NCI-H146 treated with DMSO at 0.1 percent for 48 hours (cell line): ENCODE measurements around the gene SWAP70.
"Not testable (repeated sequence)": the region's sequence is repeated elsewhere in the genome, so short reads cannot be mapped to it uniquely, and the experiment has no call there.

Source experiments
- DNase-seq: peaks from one replicate; lab custom pipeline; 2025; ENCODE audit not compliant: unreplicated experiment; lab: John Stamatoyannopoulos, UW

Gene SWAP70

GRCh38 chr11:9663699-9664275 is at the start of gene SWAP70:
TSS of gene SWAP70 (plus strand) at chr11:9664077. CDS start at chr11:9664180, 103 bp downstream.
- peak; percentile 34 for DNase-seq

GRCh38 chr11:9615031-9615451 is 48.8 kb upstream of the SWAP70 start:
- DNase-seq: no peak

GRCh38 chr11:9616042-9616675 is 47.7 kb upstream of the SWAP70 start:
- DNase-seq: no peak

DNA sequence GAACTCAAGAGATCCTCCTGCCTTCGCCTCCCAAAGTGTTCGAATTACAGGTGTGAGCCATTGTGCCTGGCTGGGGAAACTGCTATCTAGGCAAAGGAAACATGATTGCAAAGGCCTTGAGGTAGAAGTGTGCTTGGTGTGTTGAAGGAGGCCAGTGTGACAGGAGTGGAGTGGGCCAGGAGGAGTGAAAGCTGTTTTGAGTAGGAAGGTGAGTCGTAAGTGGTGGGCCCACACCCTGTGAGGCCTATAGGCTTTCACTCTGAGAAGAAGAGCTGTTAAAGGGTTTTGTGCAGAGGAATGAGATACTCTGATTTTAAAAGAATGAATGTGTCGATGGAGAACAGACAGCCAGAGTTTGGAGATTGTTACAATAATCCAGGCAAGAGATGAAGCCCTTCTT is 47.0 kb upstream of the SWAP70 start:
- no peak for DNase-seq

- no peak for DNase-seq
These were observed 45.9 kb upstream of the SWAP70 start for GRCh38 chr11:9617940-9618339.

- DNase-seq: no peak
These were observed 44.9 kb upstream of the SWAP70 start for GRCh38 chr11:9619004-9619403.

GRCh38 chr11:9619971-9620370 is 43.9 kb upstream of the SWAP70 start:
- DNase-seq: no peak

- DNase-seq: not testable (repeated sequence)
These were observed 41.5 kb upstream of the SWAP70 start for GRCh38 chr11:9622353-9622752.

DNA sequence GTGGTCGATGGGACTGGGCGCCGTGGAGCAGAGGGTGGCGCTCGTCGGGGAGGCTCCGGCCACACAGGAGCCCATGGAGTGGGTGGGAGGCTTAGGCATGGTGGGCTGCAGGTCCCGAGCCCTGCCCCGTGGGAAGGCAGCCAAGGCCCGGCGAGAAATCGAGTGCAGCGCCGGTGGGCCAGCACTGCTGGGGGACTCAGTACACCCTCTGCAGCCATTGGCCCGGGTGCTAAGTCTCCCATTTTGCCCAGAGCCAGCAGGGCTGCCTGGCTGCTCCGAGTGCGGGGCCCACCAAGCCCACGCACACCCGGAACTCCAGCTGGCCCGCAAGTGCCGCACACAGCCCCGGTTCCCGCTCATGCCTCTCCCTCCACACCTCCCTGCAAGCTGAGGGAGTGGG is 40.8 kb upstream of the SWAP70 start:
- not testable (repeated sequence) for DNase-seq

GRCh38 chr11:9624448-9624847 is 39.4 kb upstream of the SWAP70 start:
- DNase-seq: no peak

GRCh38 chr11:9625162-9625561 is 38.7 kb upstream of the SWAP70 start:
- no peak for DNase-seq

DNA sequence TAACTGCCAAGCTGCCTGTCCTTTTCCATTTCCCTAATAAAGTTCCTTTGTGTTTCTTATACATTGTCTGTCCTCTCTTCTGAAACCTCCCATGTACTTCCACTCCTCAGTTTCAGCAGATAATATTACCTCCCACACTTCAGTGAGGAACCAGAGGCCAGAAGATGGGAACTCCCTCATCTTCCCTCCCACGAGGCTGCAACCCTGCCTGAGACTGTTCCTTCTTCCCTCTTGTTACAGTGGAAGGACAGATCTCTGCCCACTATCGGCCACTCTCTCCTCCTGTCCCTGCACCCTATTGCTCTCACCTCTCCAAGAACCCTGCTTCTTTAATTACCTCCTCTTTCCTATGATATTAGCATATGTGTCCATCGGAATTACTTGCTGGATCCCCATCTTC is 38.1 kb upstream of the SWAP70 start:
- no peak for DNase-seq

- no peak for DNase-seq
These were observed 37.1 kb upstream of the SWAP70 start for GRCh38 chr11:9626496-9627394.

DNA sequence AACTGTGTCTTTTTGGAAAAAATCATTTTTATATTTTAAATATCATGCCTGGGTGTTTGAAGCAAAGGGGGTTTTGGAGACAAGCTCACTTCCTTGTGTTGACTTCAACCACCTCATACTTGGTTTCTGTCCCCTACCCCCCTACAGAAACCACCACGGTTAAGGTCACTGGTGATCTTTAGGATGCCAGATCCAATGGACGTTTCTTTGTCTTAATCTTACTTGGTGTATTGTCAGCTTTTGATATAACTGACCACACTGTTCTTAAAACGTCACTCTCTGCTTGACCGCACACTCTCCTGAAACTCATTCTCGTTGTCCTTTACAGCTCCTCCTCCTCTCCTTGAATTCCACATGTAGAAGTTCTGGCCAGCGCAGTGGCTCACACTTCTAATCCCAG is 34.8 kb upstream of the SWAP70 start:
- no peak for DNase-seq

DNA sequence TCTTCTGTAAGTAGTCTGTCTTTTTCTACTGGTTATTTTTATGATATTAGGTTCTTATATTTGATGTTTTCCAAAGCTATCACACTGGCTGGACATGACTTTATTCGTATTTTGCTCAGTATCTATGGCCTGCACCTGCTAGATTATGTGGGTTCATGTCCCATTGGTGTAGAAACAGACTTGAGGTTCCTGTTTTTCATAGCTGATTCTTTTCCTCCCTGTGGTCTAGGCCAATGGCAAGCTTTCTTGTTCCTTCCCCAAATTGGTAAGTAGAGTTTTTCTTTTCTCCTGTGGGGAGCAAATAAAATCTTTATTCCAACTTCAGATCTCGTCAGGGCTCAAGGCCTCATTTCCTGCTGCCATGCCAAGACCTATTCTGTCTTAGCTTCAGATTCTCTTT is 30.2 kb upstream of the SWAP70 start:
- no peak for DNase-seq

DNA sequence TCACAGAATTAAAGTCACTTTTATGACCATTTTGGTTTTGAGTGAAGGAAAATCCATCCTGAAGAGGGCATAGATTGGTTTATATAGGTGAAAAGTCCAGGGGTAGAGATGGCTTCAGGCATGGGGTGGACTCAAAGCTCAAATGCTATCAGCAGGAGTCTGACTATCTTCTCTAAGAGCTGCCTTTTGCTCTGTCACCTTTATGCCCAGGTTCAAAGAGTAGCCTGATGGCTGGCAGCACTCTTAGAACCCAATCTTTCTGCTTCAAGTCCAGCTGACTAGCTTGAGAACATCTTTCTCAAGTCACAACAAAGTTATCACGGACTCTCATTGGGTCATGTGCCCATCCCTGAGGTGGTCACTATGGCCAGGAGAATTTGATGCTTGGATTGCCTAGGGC is 27.2 kb upstream of the SWAP70 start:
- DNase-seq: no peak

GRCh38 chr11:9639099-9639498 is 24.8 kb upstream of the SWAP70 start:
- DNase-seq: no peak

GRCh38 chr11:9639985-9640384 is 23.9 kb upstream of the SWAP70 start:
- no peak for DNase-seq

- no peak for DNase-seq
These were observed 21.0 kb upstream of the SWAP70 start for GRCh38 chr11:9642894-9643293.

DNA sequence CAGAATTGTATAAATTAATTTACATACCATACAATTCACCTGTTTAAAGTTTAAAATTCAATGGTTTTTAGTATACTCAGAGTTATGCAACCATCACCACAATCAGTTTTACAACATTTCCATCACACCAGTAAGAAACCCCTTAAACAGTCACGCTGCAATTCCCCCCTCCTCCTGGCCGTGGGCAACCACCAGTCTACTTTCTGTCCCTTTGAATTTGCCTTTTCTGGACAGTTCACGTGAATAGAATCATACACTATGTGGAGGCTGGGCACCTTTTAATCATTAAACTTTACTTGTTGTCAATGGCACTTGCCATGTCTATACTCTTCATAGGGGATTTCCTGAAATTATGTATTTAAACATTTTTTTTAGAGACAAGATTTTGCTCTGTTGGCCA is 20.1 kb upstream of the SWAP70 start:
- no peak for DNase-seq

- DNase-seq: no peak
These were observed 18.0 kb upstream of the SWAP70 start for GRCh38 chr11:9645881-9646280.

DNA sequence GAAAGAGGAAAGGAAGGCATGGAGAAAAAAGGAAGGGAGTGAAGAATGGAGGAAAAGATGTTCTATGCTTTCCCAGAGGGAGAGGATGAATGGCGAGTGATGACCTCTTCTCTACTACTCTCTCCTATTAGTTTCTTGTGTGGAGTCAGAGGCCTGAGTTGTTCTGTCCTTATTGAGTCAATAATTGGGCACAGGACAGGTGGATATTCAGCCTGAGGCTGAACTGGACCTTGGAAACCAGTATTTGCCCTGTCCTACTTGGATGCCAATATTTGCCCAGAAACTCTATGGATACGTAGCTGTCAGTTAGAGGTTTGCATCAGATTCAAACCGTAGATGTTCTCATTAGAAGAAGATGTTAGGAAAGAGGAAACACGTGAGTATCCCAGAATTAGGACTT is 17.6 kb upstream of the SWAP70 start:
- no peak for DNase-seq
